ENCODE measurements around the gene EPHB2. TPM values are rescaled to one million over a fixed set of nuclear protein-coding genes. Genes with fewer than 3 reads are reported as not detected.

The EPHB2 gene
- total and polyA plus RNA-seq, 2 of the 8 experiments (the other 6 are each of a cell fraction or from before 2014, with no cell fraction given): 15.8 to 17.2 TPM

- Histone ChIP-seq H3K14ac (ENCODE audit: insufficient read length) (no peak overlapping the region), H3K23me2 (ENCODE audit: low read depth, low read length) (peaks cover 4% of the 10 kb centered on the region; the same call in 1 of the 2 replicates), H2BK12ac (ENCODE audit: low read depth, low read length) (no peak overlapping the region), H2AFZ (ENCODE audit: low read length) (no peak overlapping the region), H2BK120ac (replicated peaks; ENCODE audit: low read depth, low read length) (no peak overlapping the region), H2AK5ac (ENCODE audit: low read depth, low read length) (no peak overlapping the region), H3K27ac (ENCODE audit: low read depth, low read length) (no peak overlapping the region), H3K79me1 (ENCODE audit: low read depth, low read length) (no peaks in the 10 kb centered on the region), H3K79me2 (ENCODE audit: control insufficient read depth in 1 of 2, insufficient read depth in 2 of 2, low read length in 2 of 2) (no peaks in the 10 kb centered on the region), H4K5ac (ENCODE audit: insufficient read length, low read depth, low read length) (no peak overlapping the region), H2BK20ac (ENCODE audit: low read length) (no peak overlapping the region), H3K9me3 (ENCODE audit: insufficient read depth in 2 of 2, low read depth in 1 of 2, low read length in 1 of 2) (no peaks in the 10 kb centered on the region), H3K4me1 (replicated peaks in 1 of 4; ENCODE audit: control insufficient read depth in 3 of 4, insufficient read depth in 4 of 4, low read length in 3 of 4) (peaks cover 0 to 6% (median 2%) of the 10 kb centered on the region in 4 experiments; a peak in 4 of 7 replicates), H2BK5ac (ENCODE audit: low read depth, low read length) (no peak overlapping the region), H3K4me3 (ENCODE audit: extremely low read depth in 1 of 4, insufficient read depth in 2 of 4, low read depth in 3 of 4, low read length in 4 of 4) (no peak overlapping the region), H3K18ac (ENCODE audit: extremely low read depth, low read length) (no peak overlapping the region), H4K91ac (replicated peaks; ENCODE audit: insufficient read length, low read length) (no peak overlapping the region), H2BK15ac (ENCODE audit: low read length) (no peak overlapping the region), H4K20me1 (replicated peaks in 1 of 2; ENCODE audit: control insufficient read depth in 1 of 2, insufficient read depth in 2 of 2, low read length in 2 of 2) (peaks cover 5 to 6% of the 10 kb centered on the region in 2 experiments), H3K23ac (ENCODE audit: insufficient read length) (no peak overlapping the region), H4K8ac (ENCODE audit: extremely low read depth, insufficient read depth, low read length) (no peak overlapping the region), H3K27me3 (replicated peaks in 1 of 4; ENCODE audit: control insufficient read depth in 3 of 4, extremely low read depth in 1 of 4, insufficient read depth in 3 of 4, low read length in 3 of 4) (peaks cover 7 to 24% (median 15%) of the 10 kb centered on the region in 4 experiments), H3K4ac (replicated peaks; ENCODE audit: insufficient read length, low read depth, low read length) (no peak overlapping the region), H3K9ac (replicated peaks in 1 of 4; ENCODE audit: extremely low read depth in 1 of 4, low read depth in 3 of 4, low read length in 3 of 4) (no peak overlapping the region), H3K4me2 (ENCODE audit: insufficient read depth in 1 of 2, low read depth in 2 of 2, low read length in 2 of 2) (no peak overlapping the region), H3K36me3 (ENCODE audit: control insufficient read depth in 2 of 4, insufficient read depth in 4 of 4, low read length in 3 of 4) (no peaks in the 10 kb centered on the region), H3K56ac (replicated peaks; ENCODE audit: insufficient read length, low read depth, low read length) (no peak overlapping the region)
- DNase-seq (ENCODE audit: low read depth in 1 of 2, low spot score in 2 of 2): no peak
- ChIA-PET CTCF (ENCODE audit: partially characterized antibody) (interaction anchor here (0.7 to 4.2 kb wide), 33 partner anchors 9 to 255 kb away, joined by 3 to 25 read pairs (median 5); no protein-coding TSS in a partner anchor), POLR2A (ENCODE audit: partially characterized antibody) (interaction anchor here (0.7 to 1.5 kb wide), 2 partner anchors 77 to 82 kb away, joined by 3 read pairs; no protein-coding TSS in a partner anchor)
- no peak for FAIRE-seq
- TF ChIP-seq KDM1A (IDR thresholded peaks at IDR 0.05; ENCODE audit: borderline replicate concordance, low read length): no peak
- no peak for TF ChIP-seq RAD21 (IDR thresholded peaks at IDR 0.05 in 1 of 2, conservative IDR thresholded peaks at IDR 0.05 in 1 of 2; ENCODE audit: low read depth in 2 of 2, low read length in 2 of 2)
- TF ChIP-seq USF2 (IDR thresholded peaks at IDR 0.05; ENCODE audit: low read length): no peak
- TF ChIP-seq TEAD4 (IDR thresholded peaks at IDR 0.05; ENCODE audit: low read depth, low read length): no peak
- no peak for TF ChIP-seq E2F6 (IDR thresholded peaks at IDR 0.05)
- TF ChIP-seq RXRA (IDR thresholded peaks at IDR 0.05; ENCODE audit: insufficient read depth, low read depth, low read length): no peak
These were observed 1.9 kb upstream of the EPHB2 start for GRCh38 chr1:22708777-22709176.
